GM23248 (cell line): ENCODE measurements around the gene BCAP31. TPM values are rescaled to one million over a fixed set of nuclear protein-coding genes. Genes with fewer than 3 reads are reported as not detected.
"Not testable (repeated sequence)": the region's sequence is repeated elsewhere in the genome, so short reads cannot be mapped to it uniquely, and the experiment has no call there.

Source experiments
- DNase-seq: peaks from one replicate; pipeline ENCODE4 v3.0.0-alpha.2; 2015
- H2AFZ ChIP-seq: fragments of 200-600 bp; sonication (generic); 2 replicates; pipeline ENCODE4 v1.6.1; 2016; ENCODE audit warnings: antibody characterized with exemption
- H3F3A ChIP-seq: fragments of 200-600 bp; sonication (generic); 2 replicates; pipeline ENCODE4 v1.6.1; 2016; ENCODE audit warnings: mild to moderate bottlenecking, antibody characterized with exemption, mixed run types; ENCODE audit not compliant: insufficient read depth
- H3K27ac ChIP-seq: fragments of 200-600 bp; sonication (generic); 2 replicates; pipeline ENCODE4 v1.5.1; 2016; ENCODE audit warnings: mild to moderate bottlenecking
- H3K27me3 ChIP-seq: fragments of 200-600 bp; sonication (generic); replicated peaks from 2 replicates; pipeline ENCODE4 v1.6.1; 2016; ENCODE audit warnings: mild to moderate bottlenecking; ENCODE audit not compliant: insufficient read depth
- H3K36me3 ChIP-seq: fragments of 200-600 bp; sonication (generic); 2 replicates; pipeline ENCODE4 v1.6.1; 2016; ENCODE audit warnings: low read depth, mild to moderate bottlenecking
- H3K4me1 ChIP-seq: fragments of 200-600 bp; sonication (generic); 2 replicates; pipeline ENCODE4 v1.6.1; 2016; ENCODE audit warnings: mild to moderate bottlenecking; ENCODE audit not compliant: insufficient read depth
- H3K4me2 ChIP-seq: fragments of 200-600 bp; sonication (generic); one replicate; pipeline ENCODE4 v1.6.1; 2016; ENCODE audit warnings: mild to moderate bottlenecking; ENCODE audit not compliant: unreplicated experiment
- H3K4me3 ChIP-seq: fragments of 200-600 bp; sonication (generic); 2 replicates; pipeline ENCODE4 v1.5.1; 2016; ENCODE audit warnings: mild to moderate bottlenecking
- H3K79me2 ChIP-seq: fragments of 200-600 bp; sonication (generic); 2 replicates; pipeline ENCODE4 v1.6.1; 2016; ENCODE audit warnings: mild to moderate bottlenecking; ENCODE audit not compliant: insufficient read depth
- H3K9ac ChIP-seq: fragments of 200-600 bp; sonication (generic); 2 replicates; pipeline ENCODE4 v1.6.1; 2016; ENCODE audit warnings: mild to moderate bottlenecking
- H3K9me2 ChIP-seq: fragments of 200-600 bp; sonication (generic); 2 replicates; pipeline ENCODE4 v1.6.1; 2016; ENCODE audit warnings: mixed run types, mild to moderate bottlenecking, moderate library complexity; ENCODE audit not compliant: insufficient read depth
- H3K9me3 ChIP-seq: fragments of 200-600 bp; sonication (generic); one replicate; pipeline ENCODE4 v1.6.1; 2017; ENCODE audit warnings: low read depth
- H4K20me1 ChIP-seq: fragments of 200-600 bp; sonication (generic); 2 replicates; pipeline ENCODE4 v1.6.0; 2016; ENCODE audit not compliant: insufficient read depth
- EZH2 ChIP-seq: fragments of 200-600 bp; sonication (generic); IDR thresholded peaks from 2 replicates; pipeline ENCODE4 v1.6.1; 2018; ENCODE audit warnings: antibody characterized with exemption, mild to moderate bottlenecking; ENCODE audit not compliant: insufficient read depth, poor library complexity, severe bottlenecking
- EZH2phosphoT487 ChIP-seq: fragments of 200-600 bp; sonication (generic); IDR thresholded peaks from 2 replicates; pipeline ENCODE4 v1.6.1; 2018; ENCODE audit warnings: antibody characterized with exemption, moderate library complexity, mild to moderate bottlenecking, low read depth; ENCODE audit not compliant: insufficient read depth
- WGBS, 2 experiments: methylation state at CpG; one replicate each; pipeline ENCODE4 v1.1.6; 2015 to 2017; ENCODE audit warnings: low lambda C conversion rate in 2 of 2, low coverage in 1 of 2; ENCODE audit errors: missing lambda C conversion rate in 2 of 2; 5-methylcytosine and 5-hydroxymethylcytosine counted together
- in situ Hi-C: fragments of 300-500 bp; cut with MboI; formaldehyde crosslinking; loops from 2 replicates; pipeline ENCODE4 v1.15.0; 2020
- polyA plus RNA-seq: library from polyadenylated mRNA; unstranded; fragments of >200 nt; fragmentation: Nextera tagmentation; extraction: Ambion mirVana; gene quantifications from 2 replicates; pipeline ENCODE4 v1.2.1, GENCODE V29; 2016
- total RNA-seq: library from RNA; depleted of rRNA; stranded (reverse); fragments of >200 nt; shearing (Covaris generic); gene quantifications from 2 replicates; pipeline ENCODE4 v1.2.3, GENCODE V29; 2014

The BCAP31 gene
- total and polyA plus RNA-seq, 2 experiments from 2014 or later: 180 to 317 TPM

- H3K27ac ChIP-seq: no peak overlapping the region
- no peak for DNase-seq
- no peak overlapping the region for H2AFZ ChIP-seq
- H3K9me2 ChIP-seq: no peaks in the 10 kb centered on the region
- in situ Hi-C loops: no loop called here
- H3K4me3 ChIP-seq: no peak overlapping the region
- H3K4me1 ChIP-seq: no peaks in the 10 kb centered on the region
- TF ChIP-seq EZH2 (no peak), EZH2phosphoT487 (no peak)
- H3K9ac ChIP-seq: no peak overlapping the region
- 86 to 89% methylated on average over 4 to 11 of the region's 15 CpGs for WGBS, 2 experiments
- H3K4me2 ChIP-seq: no peak overlapping the region
- no peaks in the 10 kb centered on the region for H3K27me3 ChIP-seq
- no peaks in the 10 kb centered on the region for H3K79me2 ChIP-seq
- no peaks in the 10 kb centered on the region for H3K9me3 ChIP-seq
- no peaks in the 10 kb centered on the region for H3K36me3 ChIP-seq
- no peaks in the 10 kb centered on the region for H3F3A ChIP-seq
- H4K20me1 ChIP-seq: no peaks in the 10 kb centered on the region
Measured at GRCh38 chrX:153696100-153696499, 28.1 kb downstream of the BCAP31 start.

- Histone ChIP-seq H3K4me2 (no peak overlapping the region), H3K36me3 (no peaks in the 10 kb centered on the region), H3K27ac (no peak overlapping the region), H3K9me2 (no peaks in the 10 kb centered on the region), H3K9me3 (no peaks in the 10 kb centered on the region), H4K20me1 (no peaks in the 10 kb centered on the region), H3F3A (no peaks in the 10 kb centered on the region), H2AFZ (no peak overlapping the region), H3K27me3 (no peaks in the 10 kb centered on the region), H3K4me3 (no peak overlapping the region), H3K9ac (no peak overlapping the region), H3K4me1 (no peaks in the 10 kb centered on the region), H3K79me2 (no peaks in the 10 kb centered on the region)
- 82 to 84% methylated on average over 5 to 15 of the region's 23 CpGs for WGBS, 2 experiments
- TF ChIP-seq EZH2phosphoT487 (no peak), EZH2 (no peak)
- in situ Hi-C loops: no loop called here
- no peak for DNase-seq
Measured at GRCh38 chrX:153694687-153695270, 29.4 kb downstream of the BCAP31 start.

- in situ Hi-C loops, H3K4me3 ChIP-seq, H3K4me1 ChIP-seq, H3K9me2 ChIP-seq, H3F3A ChIP-seq, H3K9ac ChIP-seq, H3K79me2 ChIP-seq, H3K9me3 ChIP-seq, H4K20me1 ChIP-seq, DNase-seq, H3K27me3 ChIP-seq, H3K36me3 ChIP-seq, H3K4me2 ChIP-seq, H3K27ac ChIP-seq, H2AFZ ChIP-seq: not testable (repeated sequence)
- WGBS, 2 experiments: 100% methylated on average over 8 of the region's 16 CpGs; no CpG with 5 or more reads in 1 of the 2 experiments
Measured at GRCh38 chrX:153694256-153694655, 29.9 kb downstream of the BCAP31 start.

- no peaks in the 10 kb centered on the region for H3K79me2 ChIP-seq
- no peaks in the 10 kb centered on the region for H3K4me1 ChIP-seq
- 96 to 97% methylated on average over 11 to 30 of the region's 31 CpGs for WGBS, 2 experiments
- no peaks in the 10 kb centered on the region for H3K27me3 ChIP-seq
- no peaks in the 10 kb centered on the region for H3F3A ChIP-seq
- in situ Hi-C loops: no loop called here
- H3K9me3 ChIP-seq: no peaks in the 10 kb centered on the region
- no peak overlapping the region for H3K27ac ChIP-seq
- H3K4me2 ChIP-seq: no peak overlapping the region
- TF ChIP-seq EZH2: no peak
- TF ChIP-seq EZH2phosphoT487: no peak
- no peaks in the 10 kb centered on the region for H3K9me2 ChIP-seq
- H3K9ac ChIP-seq: no peak overlapping the region
- H2AFZ ChIP-seq: no peak overlapping the region
- H3K36me3 ChIP-seq: no peaks in the 10 kb centered on the region
- no peak overlapping the region for H3K4me3 ChIP-seq
- no peak for DNase-seq
- H4K20me1 ChIP-seq: no peaks in the 10 kb centered on the region
Measured at GRCh38 chrX:153693216-153694086, 30.7 kb downstream of the BCAP31 start.
